H9 (cell line): Measurements from ENCODE around the gene ARF1. TPM values are rescaled to one million over a fixed set of nuclear protein-coding genes. Genes with fewer than 3 reads are reported as not detected.

Experiments
- DNase-seq: peaks from one replicate; pipeline ENCODE4 v3.0.0-alpha.2; 2017
- H2AFZ ChIP-seq: one replicate; pipeline ENCODE4 v1.6.1; 2013; ENCODE audit warnings: mild to moderate bottlenecking, low read length, control low read depth, moderate library complexity
- H2AK5ac ChIP-seq: 2 replicates; pipeline ENCODE4 v1.6.1; 2013; ENCODE audit warnings: low read length, control low read depth, mixed read lengths; ENCODE audit not compliant: insufficient read length
- H2BK120ac ChIP-seq: one replicate; pipeline ENCODE4 v1.6.1; 2013; ENCODE audit warnings: low read depth, mild to moderate bottlenecking, low read length, control low read depth, inconsistent platforms; ENCODE audit not compliant: poor library complexity, severe bottlenecking
- H2BK12ac ChIP-seq: 2 replicates; pipeline ENCODE4 v1.6.1; 2013; ENCODE audit warnings: low read length, control low read depth, mixed read lengths, low read depth; ENCODE audit not compliant: insufficient read length
- H2BK15ac ChIP-seq: 2 replicates; pipeline ENCODE4 v1.6.1; 2013; ENCODE audit warnings: low read depth, low read length, control low read depth
- H2BK20ac ChIP-seq: one replicate; pipeline ENCODE4 v1.6.1; 2013; ENCODE audit warnings: low read depth, mild to moderate bottlenecking, low read length, control low read depth, inconsistent platforms; ENCODE audit not compliant: poor library complexity, severe bottlenecking
- H2BK5ac ChIP-seq: 2 replicates; pipeline ENCODE4 v1.6.1; 2013; ENCODE audit warnings: low read length, control low read depth, mixed read lengths; ENCODE audit not compliant: insufficient read length
- H3K14ac ChIP-seq: 2 replicates; pipeline ENCODE4 v1.6.1; 2013; ENCODE audit warnings: low read length, control low read depth; ENCODE audit not compliant: insufficient read depth
- H3K18ac ChIP-seq: 2 replicates; pipeline ENCODE4 v1.6.1; 2013; ENCODE audit warnings: low read depth, mild to moderate bottlenecking, mixed read lengths, low read length, control low read depth; ENCODE audit not compliant: insufficient read length
- H3K23ac ChIP-seq: 2 replicates; pipeline ENCODE4 v1.6.1; 2013; ENCODE audit warnings: low read length, control low read depth, mixed read lengths, low read depth; ENCODE audit not compliant: insufficient read length
- H3K23me2 ChIP-seq: 2 replicates; pipeline ENCODE4 v1.6.1; 2013; ENCODE audit warnings: low read depth, mild to moderate bottlenecking, mixed read lengths, low read length, control low read depth; ENCODE audit not compliant: insufficient read length, poor library complexity, severe bottlenecking
- H3K27ac ChIP-seq: 2 replicates; pipeline ENCODE4 v1.5.1; 2013; ENCODE audit warnings: low read length, control low read depth, mixed read lengths, low read depth; ENCODE audit not compliant: insufficient read length
- H3K27me3 ChIP-seq: 2 replicates; pipeline ENCODE4 v1.6.1; 2013; ENCODE audit warnings: low read length, control low read depth, inconsistent platforms; ENCODE audit not compliant: insufficient read depth
- H3K4ac ChIP-seq: 2 replicates; pipeline ENCODE4 v1.6.1; 2013; ENCODE audit warnings: low read depth, mild to moderate bottlenecking, control low read depth, inconsistent platforms, low read length, moderate library complexity
- H3K4me1 ChIP-seq: 2 replicates; pipeline ENCODE4 v1.6.1; 2013; ENCODE audit warnings: low read length, control low read depth, inconsistent platforms; ENCODE audit not compliant: insufficient read depth
- H3K4me2 ChIP-seq: 2 replicates; pipeline ENCODE4 v1.6.1; 2013; ENCODE audit warnings: low read length, control low read depth, mixed read lengths; ENCODE audit not compliant: insufficient read length, insufficient read depth
- H3K56ac ChIP-seq: 2 replicates; pipeline ENCODE4 v1.6.1; 2013; ENCODE audit warnings: low read depth, mild to moderate bottlenecking, mixed read lengths, low read length, control low read depth; ENCODE audit not compliant: insufficient read length
- H3K79me1 ChIP-seq: 2 replicates; pipeline ENCODE4 v1.6.1; 2013; ENCODE audit warnings: low read depth, mild to moderate bottlenecking, moderate library complexity, low read length, control low read depth, inconsistent platforms; ENCODE audit not compliant: insufficient read depth, poor library complexity, severe bottlenecking
- H3K79me2 ChIP-seq: 2 replicates; pipeline ENCODE4 v1.6.1; 2013; ENCODE audit warnings: low read length, control low read depth, inconsistent platforms; ENCODE audit not compliant: insufficient read depth
- H3K9ac ChIP-seq: 2 replicates; pipeline ENCODE4 v1.6.1; 2013; ENCODE audit warnings: low read length, control low read depth, mixed read lengths; ENCODE audit not compliant: insufficient read length; ENCODE audit errors: extremely low read depth
- H3K9me3 ChIP-seq: one replicate; pipeline ENCODE4 v1.6.1; 2013; ENCODE audit warnings: low read depth, low read length, inconsistent platforms; ENCODE audit not compliant: control insufficient read depth
- H3T11ph ChIP-seq: one replicate; pipeline ENCODE4 v1.6.1; 2013; ENCODE audit warnings: mild to moderate bottlenecking, low read length, control low read depth, inconsistent platforms
- H4K20me1 ChIP-seq: one replicate; pipeline ENCODE4 v1.6.1; 2013; ENCODE audit not compliant: control insufficient read depth, insufficient read length, insufficient read depth
- H4K5ac ChIP-seq: 2 replicates; pipeline ENCODE4 v1.6.1; 2013; ENCODE audit warnings: low read depth, mild to moderate bottlenecking, mixed read lengths, low read length, control low read depth; ENCODE audit not compliant: insufficient read length
- H4K8ac ChIP-seq: replicated peaks from 2 replicates; pipeline ENCODE4 v1.6.1; 2013; ENCODE audit warnings: low read length, control low read depth, mixed read lengths, low read depth; ENCODE audit not compliant: insufficient read length
- H4K91ac ChIP-seq: 2 replicates; pipeline ENCODE4 v1.6.1; 2013; ENCODE audit warnings: low read depth, mild to moderate bottlenecking, moderate library complexity, mixed read lengths, low read length, control low read depth; ENCODE audit not compliant: insufficient read length
- H3K27ac Mint-ChIP-seq, 3 experiments: 2 replicates in 2 of 3; 3 replicates in 1 of 3; pipeline ENCODE4 v1.8.0; 2020 to 2021; ENCODE audit warnings: mixed read lengths in 3 of 3, mild to moderate bottlenecking in 1 of 3, moderate library complexity in 1 of 3
- H3K27me3 Mint-ChIP-seq: 2 replicates; pipeline ENCODE4 v1.8.0; 2021; ENCODE audit warnings: low read depth, mild to moderate bottlenecking, moderate library complexity, mixed read lengths
- H3K36me3 Mint-ChIP-seq, 3 experiments: 2 replicates in 2 of 3; 3 replicates in 1 of 3; pipeline ENCODE4 v1.8.0; 2020 to 2021; ENCODE audit warnings: low read depth in 3 of 3, mixed read lengths in 3 of 3; ENCODE audit not compliant: insufficient read depth in 1 of 3
- H3K4me1 Mint-ChIP-seq, 2 experiments: 2 replicates each; pipeline ENCODE4 v1.8.0; 2020; ENCODE audit warnings: mixed read lengths in 2 of 2
- H3K4me3 Mint-ChIP-seq, 2 experiments: 2 replicates in 1 of 2; 3 replicates in 1 of 2; pipeline ENCODE4 v1.8.0; 2020 to 2021; ENCODE audit warnings: mild to moderate bottlenecking in 2 of 2, mixed read lengths in 2 of 2, moderate library complexity in 1 of 2
- H3K9me3 Mint-ChIP-seq, 2 experiments: 2 replicates in 1 of 2; 3 replicates in 1 of 2; pipeline ENCODE4 v1.8.0; 2020; ENCODE audit warnings: mild to moderate bottlenecking in 2 of 2, mixed read lengths in 2 of 2, moderate library complexity in 1 of 2
- CTCF ChIP-seq: fragments of 200-600 bp; sonication (generic); conservative IDR thresholded peaks from 3 replicates; pipeline ENCODE4 v1.8.0; 2021; ENCODE audit warnings: antibody characterized with exemption, mild to moderate bottlenecking
- WGBS: extraction: QIAGEN DNeasy Blood & Tissue Kit; methylation state at CpG from one replicate; pipeline ENCODE4 v1.1.7; 2013; ENCODE audit warnings: missing lambda C conversion rate, low lambda C conversion rate, mixed read lengths; ENCODE audit not compliant: insufficient read length; ENCODE audit errors: extremely low coverage; 5-methylcytosine and 5-hydroxymethylcytosine counted together
- total RNA-seq: library from RNA; stranded (reverse); gene quantifications from 2 replicates; pipeline ENCODE4 v1.2.1, GENCODE V29; 2021

Gene ARF1
- total RNA-seq, 1 experiment from 2014 or later, result 258 TPM

GRCh38 chr1:228107636-228108035, 25.1 kb downstream of the ARF1 start:
- DNase-seq, result no peak
- Mint-ChIP-seq H3K27ac (no peak overlapping the region), H3K4me1 (peaks cover 21 to 22% of the 10 kb centered on the region in 2 experiments), H3K9me3 (no peaks in the 10 kb centered on the region), H3K27me3 (peaks cover 19% of the 10 kb centered on the region), H3K36me3 (peaks cover 15 to 19% (median 16%) of the 10 kb centered on the region in 3 experiments; a peak in 6 of 7 replicates), H3K4me3 (peak overlapping the region; percentile 88 to 95)
- no peak overlapping the region for H2BK12ac ChIP-seq
- no peak overlapping the region for H2BK120ac ChIP-seq
- H2AK5ac ChIP-seq, result no peak overlapping the region
- no peak overlapping the region for H4K8ac ChIP-seq
- no peak overlapping the region for H4K5ac ChIP-seq
- H3K4me2 ChIP-seq, result no peak overlapping the region
- peaks cover 3% of the 10 kb centered on the region for H3K79me1 ChIP-seq
- H3K27me3 ChIP-seq, result no peaks in the 10 kb centered on the region
- no peak overlapping the region for H3K9ac ChIP-seq
- H4K91ac ChIP-seq, result no peak overlapping the region
- H3K14ac ChIP-seq, result no peak overlapping the region
- H3K4ac ChIP-seq, result no peak overlapping the region
- no peaks in the 10 kb centered on the region for H3K9me3 ChIP-seq
- H3K18ac ChIP-seq, result no peak overlapping the region
- no peak overlapping the region for H2BK15ac ChIP-seq
- H3K23me2 ChIP-seq, result peaks cover 10% of the 10 kb centered on the region
- H3K27ac ChIP-seq, result no peak overlapping the region
- H3K4me1 ChIP-seq, result no peaks in the 10 kb centered on the region
- H3K79me2 ChIP-seq, result no peaks in the 10 kb centered on the region
- H2BK20ac ChIP-seq, result no peak overlapping the region
- no peak for TF ChIP-seq CTCF
- H3K23ac ChIP-seq, result no peak overlapping the region
- no peaks in the 10 kb centered on the region for H4K20me1 ChIP-seq
- WGBS, result no CpG with 5 or more reads among the region's 19 CpGs
- H2AFZ ChIP-seq, result no peak overlapping the region
- H2BK5ac ChIP-seq, result no peak overlapping the region
- H3T11ph ChIP-seq, result no peak overlapping the region
- H3K56ac ChIP-seq, result no peak overlapping the region
